Loucy (cell line): ENCODE results near the gene TOPAZ1.
A peak's percentile ranks its signal among the peaks of the same experiment; 100 is the strongest.

Experiments used
- H2AFZ ChIP-seq: fragments of 200-600 bp; sonication (generic); 2 replicates; pipeline ENCODE4 v1.6.0; 2016; ENCODE audit warnings: antibody characterized with exemption, mild to moderate bottlenecking, low read length, moderate library complexity
- H3F3A ChIP-seq: fragments of 200-600 bp; 2 replicates; pipeline ENCODE4 v1.6.0; 2016; ENCODE audit warnings: antibody characterized with exemption, low read depth, mild to moderate bottlenecking
- H3K27me3 ChIP-seq: fragments of 200-600 bp; sonication (generic); 2 replicates; pipeline ENCODE4 v1.6.1; 2014; ENCODE audit warnings: low read length, mild to moderate bottlenecking; ENCODE audit not compliant: insufficient read depth, poor library complexity, severe bottlenecking
- H3K36me3 ChIP-seq: fragments of 200-600 bp; sonication (generic); 2 replicates; pipeline ENCODE4 v1.6.1; 2016; ENCODE audit warnings: low read length; ENCODE audit not compliant: insufficient read depth
- H3K4me1 ChIP-seq: fragments of 200-600 bp; sonication (generic); 2 replicates; pipeline ENCODE4 v1.5.1; 2014; ENCODE audit warnings: low read length, mild to moderate bottlenecking; ENCODE audit not compliant: insufficient read depth, poor library complexity, severe bottlenecking
- H3K4me2 ChIP-seq: fragments of 200-600 bp; sonication (generic); 2 replicates; pipeline ENCODE4 v1.6.0; 2014; ENCODE audit warnings: antibody characterized with exemption, low read length, low read depth, mild to moderate bottlenecking; ENCODE audit not compliant: poor library complexity, severe bottlenecking
- H3K4me3 ChIP-seq: fragments of 200-600 bp; sonication (generic); 2 replicates; pipeline ENCODE4 v1.5.1; 2014; ENCODE audit warnings: low read length, mild to moderate bottlenecking, mixed read lengths; ENCODE audit not compliant: poor library complexity, severe bottlenecking
- H3K79me2 ChIP-seq: fragments of 200-600 bp; sonication (generic); 2 replicates; pipeline ENCODE4 v1.6.1; 2014; ENCODE audit warnings: low read length; ENCODE audit not compliant: insufficient read depth
- H3K9ac ChIP-seq: fragments of 200-600 bp; sonication (generic); 2 replicates; pipeline ENCODE4 v1.6.0; 2014; ENCODE audit warnings: mild to moderate bottlenecking, low read depth, low read length, moderate library complexity; ENCODE audit not compliant: poor library complexity, severe bottlenecking
- H3K9me2 ChIP-seq: fragments of 200-600 bp; sonication (generic); replicated peaks from 2 replicates; pipeline ENCODE4 v1.6.1; 2016; ENCODE audit warnings: low read depth, low read length, mixed read lengths
- H3K9me3 ChIP-seq: fragments of 200-600 bp; sonication (generic); 2 replicates; pipeline ENCODE4 v1.6.1; 2014; ENCODE audit warnings: mild to moderate bottlenecking, antibody characterized with exemption, low read length, low read depth; ENCODE audit not compliant: insufficient read depth
- H4K20me1 ChIP-seq: fragments of 200-600 bp; sonication (generic); 2 replicates; pipeline ENCODE4 v1.6.0; 2014; ENCODE audit warnings: antibody characterized with exemption, low read length, mild to moderate bottlenecking; ENCODE audit not compliant: insufficient read depth, poor library complexity, severe bottlenecking
- CTCF ChIP-seq: fragments of 200-600 bp; sonication (generic); conservative IDR thresholded peaks from 2 replicates; pipeline ENCODE4 v1.5.1; 2014; ENCODE audit warnings: mild to moderate bottlenecking, antibody characterized with exemption, low read length
- EZH2phosphoT487 ChIP-seq: fragments of 200-600 bp; IDR thresholded peaks from 2 replicates; pipeline ENCODE4 v1.6.1; 2018; ENCODE audit warnings: antibody characterized with exemption, mild to moderate bottlenecking, moderate library complexity, borderline replicate concordance

The TOPAZ1 gene

DNA sequence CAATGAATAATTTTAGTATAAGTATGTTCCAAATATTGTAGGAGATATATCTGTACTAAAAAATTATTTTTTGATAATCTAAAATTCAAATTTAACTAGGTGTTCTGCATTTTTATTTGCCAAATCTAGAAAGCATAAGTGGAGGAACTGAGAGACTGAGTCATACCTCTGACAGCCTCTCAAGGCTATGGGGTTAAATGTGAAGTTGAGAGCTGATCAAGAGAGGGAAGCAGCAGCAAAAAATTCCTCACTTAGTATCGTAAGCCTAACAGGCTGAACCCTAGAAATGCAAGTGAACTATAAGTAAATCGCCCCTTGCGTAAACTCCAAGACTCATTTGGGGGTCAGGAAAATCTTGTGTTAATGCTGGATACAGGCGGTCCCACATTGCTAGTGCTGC lies 12.8 kb upstream of the TOPAZ1 start:
- no peak overlapping the region for H3K4me2 ChIP-seq
- H3K4me1 ChIP-seq, result peaks cover 21% of the 10 kb centered on the region
- no peaks in the 10 kb centered on the region for H3K36me3 ChIP-seq
- no peaks in the 10 kb centered on the region for H3K9me3 ChIP-seq
- H3K27me3 ChIP-seq, result no peaks in the 10 kb centered on the region
- no peaks in the 10 kb centered on the region for H3K9me2 ChIP-seq
- no peak overlapping the region for H2AFZ ChIP-seq
- TF ChIP-seq CTCF (no peak), EZH2phosphoT487 (no peak)
- H4K20me1 ChIP-seq, result no peaks in the 10 kb centered on the region
- no peaks in the 10 kb centered on the region for H3K79me2 ChIP-seq
- no peak overlapping the region for H3K9ac ChIP-seq
- H3F3A ChIP-seq, result no peaks in the 10 kb centered on the region
- no peak overlapping the region for H3K4me3 ChIP-seq

DNA sequence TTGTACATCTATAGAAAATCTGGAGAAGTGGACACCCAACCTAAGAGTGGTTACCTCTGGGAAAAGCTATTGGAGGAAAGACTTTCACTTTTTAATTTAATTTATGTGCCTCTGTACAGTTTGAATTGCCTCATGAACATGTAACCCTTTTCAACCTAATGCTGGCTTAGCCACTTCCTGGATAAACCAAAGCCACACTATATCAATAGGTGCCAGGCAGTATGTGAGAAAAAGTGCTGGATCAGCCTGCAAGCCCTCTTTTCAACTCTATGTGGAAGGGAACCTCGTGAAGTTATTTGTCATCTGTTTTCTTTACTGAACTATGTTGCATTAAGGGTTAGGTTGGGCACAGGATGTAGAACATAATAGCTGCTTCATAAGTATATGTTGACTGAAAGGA lies 9.3 kb upstream of the TOPAZ1 start:
- no peaks in the 10 kb centered on the region for H3F3A ChIP-seq
- TF ChIP-seq CTCF, result no peak
- no peaks in the 10 kb centered on the region for H3K27me3 ChIP-seq
- no peak overlapping the region for H3K4me3 ChIP-seq
- no peak overlapping the region for H3K9ac ChIP-seq
- H3K79me2 ChIP-seq, result no peaks in the 10 kb centered on the region
- H4K20me1 ChIP-seq, result no peaks in the 10 kb centered on the region
- H3K4me1 ChIP-seq, result peaks cover 22% of the 10 kb centered on the region
- H3K36me3 ChIP-seq, result no peaks in the 10 kb centered on the region
- H3K9me3 ChIP-seq, result no peaks in the 10 kb centered on the region
- no peaks in the 10 kb centered on the region for H3K9me2 ChIP-seq
- peak overlapping the region; percentile 24 for H3K4me2 ChIP-seq
- no peak overlapping the region for H2AFZ ChIP-seq

GRCh38 chr3:44234648-44235268 lies 6.9 kb upstream of the TOPAZ1 start:
- H3K4me3 ChIP-seq, result no peak overlapping the region
- TF ChIP-seq CTCF, result no peak
- TF ChIP-seq EZH2phosphoT487, result no peak
- H3K9me2 ChIP-seq, result no peaks in the 10 kb centered on the region
- no peaks in the 10 kb centered on the region for H3K79me2 ChIP-seq
- H3K4me2 ChIP-seq, result no peak overlapping the region
- H3K27me3 ChIP-seq, result no peaks in the 10 kb centered on the region
- H3K4me1 ChIP-seq, result peaks cover 22% of the 10 kb centered on the region
- H2AFZ ChIP-seq, result no peak overlapping the region
- no peaks in the 10 kb centered on the region for H3F3A ChIP-seq
- no peaks in the 10 kb centered on the region for H3K36me3 ChIP-seq
- H3K9ac ChIP-seq, result no peak overlapping the region
- H3K9me3 ChIP-seq, result no peaks in the 10 kb centered on the region
- no peaks in the 10 kb centered on the region for H4K20me1 ChIP-seq
